Ramos (cell line): ENCODE data around the gene RUFY4.
"Not testable (repeated sequence)": the region's sequence is repeated elsewhere in the genome, so short reads cannot be mapped to it uniquely, and the experiment has no call there.

ENCODE experiments used
- in situ Hi-C: fragments of 300-500 bp; cut with MboI; formaldehyde crosslinking; loops from one replicate; pipeline ENCODE4 v1.14.3; 2022; ENCODE audit warnings: low sequenced_read_pairs; ENCODE audit not compliant: unreplicated experiment

RUFY4 gene, protein sequence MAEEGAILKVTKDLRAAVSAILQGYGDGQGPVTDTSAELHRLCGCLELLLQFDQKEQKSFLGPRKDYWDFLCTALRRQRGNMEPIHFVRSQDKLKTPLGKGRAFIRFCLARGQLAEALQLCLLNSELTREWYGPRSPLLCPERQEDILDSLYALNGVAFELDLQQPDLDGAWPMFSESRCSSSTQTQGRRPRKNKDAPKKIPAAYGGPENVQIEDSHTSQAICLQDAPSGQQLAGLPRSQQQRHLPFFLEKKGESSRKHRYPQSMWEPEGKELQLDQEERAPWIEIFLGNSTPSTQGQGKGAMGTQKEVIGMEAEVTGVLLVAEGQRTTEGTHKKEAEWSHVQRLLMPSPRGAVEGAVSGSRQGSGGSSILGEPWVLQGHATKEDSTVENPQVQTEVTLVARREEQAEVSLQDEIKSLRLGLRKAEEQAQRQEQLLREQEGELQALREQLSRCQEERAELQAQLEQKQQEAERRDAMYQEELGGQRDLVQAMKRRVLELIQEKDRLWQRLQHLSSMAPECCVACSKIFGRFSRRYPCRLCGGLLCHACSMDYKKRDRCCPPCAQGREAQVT

GRCh38 chr2:218068721-218069334 lies at the start of gene RUFY4:
Gene RUFY4, plus strand, starts transcription at chr2:218069253. Its CDS starts 1,353 bp downstream, at chr2:218070606.
- in situ Hi-C loops: not testable (repeated sequence)

GRCh38 chr2:218019411-218020060 lies 49.5 kb upstream of the RUFY4 start:
- in situ Hi-C loops: no loop called here

- in situ Hi-C loops: no loop called here
Observed at GRCh38 chr2:218020281-218020680, 48.8 kb upstream of the RUFY4 start.

DNA sequence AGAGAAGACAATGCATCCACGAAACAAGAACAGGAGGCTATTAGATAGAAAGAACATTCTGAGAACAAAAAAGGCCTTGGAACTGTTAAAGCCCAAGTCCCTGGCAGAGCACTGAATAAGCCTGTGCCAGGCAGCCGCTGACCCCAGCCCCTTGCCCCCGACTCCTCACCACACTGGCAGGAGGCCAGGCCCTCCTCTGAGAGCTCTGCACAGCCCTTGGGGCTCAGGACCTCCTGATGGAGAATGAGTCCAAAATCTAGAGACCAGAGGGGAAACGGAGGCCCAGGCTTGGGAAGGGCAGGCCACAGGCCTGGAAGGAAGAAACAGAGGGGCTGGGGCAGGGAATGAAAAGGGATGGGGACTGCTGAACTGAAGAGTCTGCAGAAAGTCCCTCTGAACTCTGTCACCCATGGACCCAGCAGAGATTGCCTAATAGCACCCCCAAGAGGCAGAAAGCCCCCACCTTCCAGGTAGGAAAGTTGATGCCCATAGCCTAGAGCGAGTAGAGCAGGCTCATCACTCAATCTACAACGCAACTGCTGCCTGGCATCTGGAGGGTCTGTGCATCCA lies 48.0 kb upstream of the RUFY4 start:
- in situ Hi-C loops: no loop called here

GRCh38 chr2:218021536-218022071 lies 47.4 kb upstream of the RUFY4 start:
- in situ Hi-C loops: no loop called here

- in situ Hi-C loops: no loop called here
Observed at GRCh38 chr2:218022131-218022850, 46.8 kb upstream of the RUFY4 start.

DNA sequence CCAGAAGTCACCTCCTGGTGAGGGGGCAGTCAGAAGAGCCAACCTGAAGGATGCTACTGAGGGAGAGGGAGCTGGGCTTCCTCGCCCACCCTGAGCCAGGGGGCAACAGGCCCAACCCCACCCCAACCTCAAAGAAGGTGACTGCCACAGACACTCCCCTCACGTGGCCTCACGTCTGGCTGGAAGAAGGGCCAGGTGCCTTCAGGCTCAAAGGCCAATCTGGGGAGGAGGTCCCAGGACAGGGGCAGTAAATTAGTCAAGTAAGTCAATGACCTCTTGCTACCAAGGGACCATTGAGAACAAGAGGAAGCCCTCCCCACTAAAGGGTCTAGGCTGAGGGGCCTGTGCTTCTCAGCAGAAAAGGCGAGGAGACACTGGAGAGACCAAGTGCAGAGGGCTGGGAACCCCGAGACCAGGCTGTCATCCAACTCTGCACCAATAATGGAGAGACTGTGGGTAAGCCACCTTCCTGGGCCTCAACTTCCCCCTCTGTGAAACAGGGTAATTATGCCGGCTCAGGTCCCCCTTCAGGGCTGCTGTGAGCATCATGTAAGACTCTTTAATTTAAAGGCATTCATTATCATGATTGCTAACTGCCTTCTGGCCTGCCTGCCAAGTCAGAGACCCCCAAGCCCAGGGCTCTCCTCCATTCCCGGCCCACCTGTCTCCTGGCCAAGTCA lies 46.1 kb upstream of the RUFY4 start:
- in situ Hi-C loops: no loop called here

DNA sequence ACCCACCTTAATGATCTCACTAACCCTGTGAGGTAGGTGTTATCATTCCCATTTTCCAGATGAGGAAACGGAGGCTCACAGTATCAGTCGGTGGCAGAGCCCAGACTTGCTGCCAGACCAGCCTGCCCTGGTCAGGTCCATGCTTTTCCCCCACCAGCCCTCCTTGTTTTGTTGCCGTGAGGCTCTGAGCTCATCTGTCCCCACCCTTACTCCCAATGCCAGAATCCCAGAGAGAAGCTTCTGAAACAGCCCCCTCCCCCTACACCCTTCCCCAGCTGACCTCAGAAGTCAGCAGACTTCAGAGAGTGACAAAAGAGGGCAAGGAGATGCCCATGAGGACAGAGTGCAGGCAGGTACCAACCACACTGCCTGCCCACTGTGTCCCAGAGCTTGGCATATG lies 45.4 kb upstream of the RUFY4 start:
- in situ Hi-C loops: no loop called here

DNA sequence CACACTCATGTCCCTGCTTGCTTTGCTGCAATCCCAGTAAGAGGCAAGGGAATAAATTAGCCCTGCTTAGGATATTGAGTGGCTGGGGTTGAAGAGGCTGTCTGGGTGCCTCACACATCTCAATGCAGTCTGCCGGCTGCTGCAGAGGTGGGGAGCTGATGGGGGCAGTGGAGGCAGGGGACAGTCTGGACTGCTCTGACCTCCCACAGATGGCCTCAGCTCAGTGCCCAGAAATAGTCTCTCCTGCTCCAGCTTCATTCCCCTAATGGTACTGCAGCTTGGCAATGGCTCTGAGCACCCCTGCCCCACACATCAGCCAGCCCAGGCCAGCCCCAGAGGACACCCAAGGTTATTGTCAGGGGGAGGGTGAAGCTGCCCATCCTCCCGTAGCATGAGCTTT lies 44.7 kb upstream of the RUFY4 start:
- in situ Hi-C loops: no loop called here

- in situ Hi-C loops: no loop called here
Observed at GRCh38 chr2:218024871-218025270, 44.2 kb upstream of the RUFY4 start.

GRCh38 chr2:218026244-218026643 lies 42.8 kb upstream of the RUFY4 start:
- in situ Hi-C loops: no loop called here

- in situ Hi-C loops: no loop called here
Observed at GRCh38 chr2:218026676-218027425, 42.2 kb upstream of the RUFY4 start.

GRCh38 chr2:218027426-218028188 lies 41.4 kb upstream of the RUFY4 start:
- in situ Hi-C loops: no loop called here

DNA sequence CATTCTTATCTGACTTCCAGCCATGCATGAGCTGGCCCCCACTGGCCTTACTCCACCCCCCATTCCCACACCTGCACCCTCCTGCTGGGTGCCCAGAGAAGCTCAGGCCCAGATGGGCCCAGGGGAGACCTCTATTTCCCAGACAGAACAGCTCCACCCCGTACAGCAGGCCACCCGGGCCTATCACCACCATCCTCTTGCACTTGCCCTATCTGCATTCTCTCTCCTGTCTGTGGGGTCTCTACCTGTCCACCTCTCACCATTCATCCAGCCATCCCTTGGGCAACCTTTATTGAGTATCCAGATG lies 40.9 kb upstream of the RUFY4 start:
- in situ Hi-C loops: no loop called here

DNA sequence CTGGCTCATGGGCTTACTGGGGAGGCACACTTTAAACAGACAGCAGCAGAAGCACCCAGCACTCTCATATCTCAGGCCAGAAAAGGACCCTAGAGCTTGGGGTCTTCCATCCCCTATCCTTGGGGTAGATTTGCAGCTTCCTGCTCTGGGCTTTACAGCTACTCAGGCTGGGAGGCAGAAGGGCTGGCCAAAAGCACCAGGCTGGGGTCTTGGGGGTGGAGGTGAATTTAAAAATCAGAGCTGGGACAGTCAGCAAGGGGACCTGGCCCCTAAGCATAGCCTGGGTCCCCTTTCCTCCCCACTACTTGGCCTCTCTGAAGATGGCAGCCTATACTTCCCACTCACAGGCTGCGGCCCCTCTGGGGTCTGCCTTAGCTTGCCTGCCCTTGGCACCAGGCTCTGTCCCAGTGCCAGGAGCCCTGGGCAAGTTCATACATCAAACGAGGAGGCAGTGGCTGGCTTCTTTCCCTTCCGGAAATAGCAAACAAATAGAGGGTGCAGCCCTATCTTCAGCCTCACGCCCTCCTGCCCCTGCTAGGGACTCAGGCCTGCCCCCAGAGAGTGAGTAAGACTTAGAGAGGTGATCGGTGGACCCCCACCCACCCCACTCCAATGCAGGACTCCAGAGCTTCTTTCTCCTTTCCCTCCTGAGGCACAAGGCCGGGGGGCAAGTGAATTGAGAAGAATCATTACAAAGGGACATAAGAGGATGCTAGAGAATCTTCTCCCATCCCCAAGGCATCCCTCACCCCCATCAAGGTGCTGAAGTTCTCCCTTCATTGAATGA lies 40.3 kb upstream of the RUFY4 start:
- in situ Hi-C loops: no loop called here

- in situ Hi-C loops: no loop called here
Observed at GRCh38 chr2:218029366-218030360, 39.4 kb upstream of the RUFY4 start.
